Mesothelial cell of epicardium (in vitro differentiated cells): ENCODE results near the gene TPX2. TPM values are rescaled to one million over a fixed set of nuclear protein-coding genes. Genes with fewer than 3 reads are reported as not detected.

Source experiments
- DNase-seq, 2 experiments: peaks; one replicate each; pipeline ENCODE4 v3.0.0; 2021; ENCODE audit warnings: low spot score in 2 of 2; ENCODE audit not compliant: unreplicated experiment in 2 of 2
- H3K27ac Mint-ChIP-seq: 2 replicates; pipeline ENCODE4 v1.8.0; 2021; ENCODE audit warnings: mixed read lengths
- H3K27me3 Mint-ChIP-seq: 2 replicates; pipeline ENCODE4 v1.8.0; 2021; ENCODE audit warnings: low read depth, mixed read lengths
- H3K36me3 Mint-ChIP-seq: 2 replicates; pipeline ENCODE4 v1.8.0; 2021; ENCODE audit warnings: mixed read lengths
- H3K4me1 Mint-ChIP-seq: 2 replicates; pipeline ENCODE4 v1.8.0; 2021; ENCODE audit warnings: mixed read lengths
- H3K4me3 Mint-ChIP-seq: 2 replicates; pipeline ENCODE4 v1.8.0; 2021; ENCODE audit warnings: mild to moderate bottlenecking, moderate library complexity, mixed read lengths
- H3K9me3 Mint-ChIP-seq: 2 replicates; pipeline ENCODE4 v1.8.0; 2021; ENCODE audit warnings: mixed read lengths
- total RNA-seq: library from RNA; stranded (reverse); gene quantifications from 3 replicates; pipeline ENCODE4 v1.2.1, GENCODE V29; 2021
- TF ChIP-seq, protein P1 (sequence below): fragments of 200-600 bp; sonication (generic); IDR thresholded peaks from one replicate; pipeline ENCODE4 v1.5.0; 2021; ENCODE audit warnings: antibody characterized with exemption; ENCODE audit not compliant: unreplicated experiment

TPX2 gene
- total RNA-seq, 1 donor from 2014 or later: 39.0 TPM

- H3K27ac Mint-ChIP-seq: peak overlapping the region; percentile 96
- H3K36me3 Mint-ChIP-seq: peaks cover 33% of the 10 kb centered on the region
- DNase-seq: no peak
- H3K4me1 Mint-ChIP-seq: peaks cover 13% of the 10 kb centered on the region
- no peak overlapping the region for H3K4me3 Mint-ChIP-seq
- TF ChIP-seq, protein P1, sequence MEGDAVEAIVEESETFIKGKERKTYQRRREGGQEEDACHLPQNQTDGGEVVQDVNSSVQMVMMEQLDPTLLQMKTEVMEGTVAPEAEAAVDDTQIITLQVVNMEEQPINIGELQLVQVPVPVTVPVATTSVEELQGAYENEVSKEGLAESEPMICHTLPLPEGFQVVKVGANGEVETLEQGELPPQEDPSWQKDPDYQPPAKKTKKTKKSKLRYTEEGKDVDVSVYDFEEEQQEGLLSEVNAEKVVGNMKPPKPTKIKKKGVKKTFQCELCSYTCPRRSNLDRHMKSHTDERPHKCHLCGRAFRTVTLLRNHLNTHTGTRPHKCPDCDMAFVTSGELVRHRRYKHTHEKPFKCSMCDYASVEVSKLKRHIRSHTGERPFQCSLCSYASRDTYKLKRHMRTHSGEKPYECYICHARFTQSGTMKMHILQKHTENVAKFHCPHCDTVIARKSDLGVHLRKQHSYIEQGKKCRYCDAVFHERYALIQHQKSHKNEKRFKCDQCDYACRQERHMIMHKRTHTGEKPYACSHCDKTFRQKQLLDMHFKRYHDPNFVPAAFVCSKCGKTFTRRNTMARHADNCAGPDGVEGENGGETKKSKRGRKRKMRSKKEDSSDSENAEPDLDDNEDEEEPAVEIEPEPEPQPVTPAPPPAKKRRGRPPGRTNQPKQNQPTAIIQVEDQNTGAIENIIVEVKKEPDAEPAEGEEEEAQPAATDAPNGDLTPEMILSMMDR: no peak
- H3K27me3 Mint-ChIP-seq: no peaks in the 10 kb centered on the region
- H3K9me3 Mint-ChIP-seq: peaks cover 4% of the 10 kb centered on the region
Measured at GRCh38 chr20:31705191-31705590, 33.9 kb upstream of the TPX2 start.

DNA sequence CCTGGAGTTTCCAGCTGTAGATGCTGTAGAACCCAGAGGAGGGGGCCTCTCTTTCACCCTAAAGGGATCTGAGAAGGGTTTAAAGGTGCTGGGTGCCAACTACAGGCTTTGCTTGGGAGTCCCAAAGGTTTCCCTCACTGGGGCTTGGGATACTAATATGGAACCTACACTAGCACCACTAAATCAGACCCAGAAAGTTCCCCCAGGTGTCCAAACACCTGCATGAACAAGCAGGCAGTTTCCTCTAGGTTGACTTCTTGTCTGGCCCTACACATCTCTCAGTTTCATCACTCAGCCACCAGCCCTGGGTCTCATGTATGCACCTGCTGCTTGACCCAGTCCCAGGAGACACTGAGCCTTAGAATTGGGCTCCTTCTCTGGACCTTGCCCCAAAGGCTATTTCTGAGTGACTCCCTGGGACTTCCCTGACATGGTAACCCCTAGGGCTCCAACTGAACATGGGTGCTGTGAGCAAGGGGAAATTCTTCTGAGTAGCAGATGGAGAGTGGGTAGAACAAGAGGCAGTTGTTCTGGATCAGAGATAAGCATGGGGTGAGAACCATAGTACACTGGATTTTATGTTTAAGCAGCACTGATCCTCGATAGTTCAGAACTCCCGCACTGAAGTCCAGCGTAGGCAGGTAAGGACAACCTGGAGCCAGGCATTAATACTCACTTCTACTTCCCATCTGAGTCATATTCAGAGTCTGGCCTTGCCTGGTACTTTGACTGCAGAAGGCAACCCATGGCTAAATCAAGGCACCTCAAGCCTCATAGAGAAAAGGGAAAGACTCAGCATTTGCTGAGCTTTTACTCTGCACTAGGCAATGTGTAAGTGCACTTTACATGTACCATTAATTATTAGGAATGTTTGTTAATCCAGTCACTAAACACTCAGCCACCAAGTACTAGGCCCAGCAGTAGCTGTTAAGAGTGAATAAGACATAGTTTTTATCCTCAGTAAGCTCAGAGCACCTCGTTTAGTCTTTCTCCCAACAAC, 33.2 kb upstream of the TPX2 start:
- TF ChIP-seq, protein P1: no peak
- peaks cover 16% of the 10 kb centered on the region for H3K4me1 Mint-ChIP-seq
- no peaks in the 10 kb centered on the region for H3K27me3 Mint-ChIP-seq
- H3K36me3 Mint-ChIP-seq: peaks cover 29% of the 10 kb centered on the region
- DNase-seq: no peak
- no peaks in the 10 kb centered on the region for H3K9me3 Mint-ChIP-seq
- peak overlapping the region; percentile 81 for H3K27ac Mint-ChIP-seq
- no peak overlapping the region for H3K4me3 Mint-ChIP-seq

DNA sequence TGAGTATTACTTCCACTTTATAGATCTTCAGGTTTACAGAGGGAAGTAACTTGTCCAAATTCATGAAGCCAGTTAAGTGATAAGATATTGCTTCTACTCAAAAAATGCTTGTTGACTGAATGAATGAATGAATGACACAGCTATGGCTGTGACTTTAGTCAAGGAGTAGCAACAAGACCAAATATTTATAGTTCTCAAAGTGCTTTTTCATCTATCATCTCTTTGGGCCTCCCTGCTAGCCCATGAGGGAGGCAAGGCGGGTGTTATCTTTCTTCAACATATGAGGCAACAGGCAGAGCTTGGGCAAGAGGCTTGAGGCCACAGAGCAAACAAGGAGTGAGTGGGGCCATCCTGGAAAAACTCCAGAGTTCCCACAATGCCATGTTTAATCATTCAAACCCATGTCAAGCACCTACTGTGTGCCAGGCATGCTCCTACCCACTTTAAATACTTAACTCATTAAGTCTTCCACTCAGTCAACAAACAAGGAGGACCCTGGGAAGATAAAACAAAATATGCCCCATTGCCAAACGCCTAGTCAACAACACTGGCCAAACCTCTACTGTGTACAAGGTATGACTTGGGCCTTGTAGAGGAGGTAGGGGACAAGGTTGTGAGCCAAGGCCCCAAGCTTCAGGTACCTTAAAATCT, 32.4 kb upstream of the TPX2 start:
- Mint-ChIP-seq H3K4me1 (peaks cover 23% of the 10 kb centered on the region), H3K36me3 (peaks cover 24% of the 10 kb centered on the region), H3K27me3 (no peaks in the 10 kb centered on the region), H3K9me3 (no peaks in the 10 kb centered on the region), H3K27ac (peak overlapping the region; percentile 81), H3K4me3 (no peak overlapping the region)
- DNase-seq: no peak
- TF ChIP-seq, protein P1: no peak

GRCh38 chr20:31707258-31707615, 31.9 kb upstream of the TPX2 start:
- Mint-ChIP-seq H3K4me1 (peaks cover 28% of the 10 kb centered on the region), H3K36me3 (peaks cover 21% of the 10 kb centered on the region), H3K9me3 (no peaks in the 10 kb centered on the region), H3K27ac (no peak overlapping the region), H3K4me3 (no peak overlapping the region), H3K27me3 (no peaks in the 10 kb centered on the region)
- TF ChIP-seq, protein P1: no peak
- DNase-seq: no peak

GRCh38 chr20:31707994-31708735, 30.9 kb upstream of the TPX2 start:
- no peaks in the 10 kb centered on the region for H3K27me3 Mint-ChIP-seq
- H3K27ac Mint-ChIP-seq: peak overlapping the region; percentile 21
- peaks cover 38% of the 10 kb centered on the region for H3K4me1 Mint-ChIP-seq
- H3K36me3 Mint-ChIP-seq: peaks cover 23% of the 10 kb centered on the region
- TF ChIP-seq, protein P1: no peak
- no peak for DNase-seq
- no peaks in the 10 kb centered on the region for H3K9me3 Mint-ChIP-seq
- no peak overlapping the region for H3K4me3 Mint-ChIP-seq
